ENCODE data around the gene MED12L. TPM values are rescaled to one million over a fixed set of nuclear protein-coding genes. Genes with fewer than 3 reads are reported as not detected.

MED12L gene
- total and polyA plus RNA-seq, 4 experiments from 2014 or later, result 0.35 to 0.78 TPM; not detected in 2

GRCh38 chr3:151213881-151214280, 128.4 kb downstream of the MED12L start:
- no peaks in the 10 kb centered on the region for H3K9me3 Mint-ChIP-seq
- H3K4me1 Mint-ChIP-seq, result peaks cover 17 to 25% (median 22%) of the 10 kb centered on the region in 4 donors
- POLR2A ChIA-PET (ENCODE audit: partially characterized antibody), result interaction anchor here (1.9 kb wide), 1 partner anchor 13 kb away, joined by 5 read pairs; no protein-coding TSS in a partner anchor

DNA sequence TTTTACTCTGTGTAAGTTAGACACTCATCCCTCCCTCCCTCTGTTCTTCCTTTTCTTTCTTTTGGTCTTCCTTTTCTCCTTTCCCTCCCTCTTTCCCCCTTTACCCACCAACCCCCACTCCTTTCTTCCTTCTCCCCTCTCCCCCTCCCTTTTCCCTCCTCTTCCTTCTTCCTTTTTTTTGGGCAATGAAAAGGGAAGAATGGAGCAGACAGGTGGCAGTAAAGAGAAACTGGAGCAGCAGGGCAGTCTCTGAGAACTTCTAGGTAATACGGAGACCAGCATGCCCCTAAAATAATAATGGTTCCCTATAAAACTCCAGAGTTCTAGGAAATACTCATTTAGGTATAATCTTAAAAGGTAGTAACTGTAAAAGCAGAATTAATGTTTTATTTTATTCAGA, 129.0 kb downstream of the MED12L start:
- Mint-ChIP-seq H3K4me3 (no peak overlapping the region), H3K27ac (no peak overlapping the region), H3K4me1 (peaks cover 14 to 19% (median 16%) of the 10 kb centered on the region in 4 donors), H3K27me3 (no peaks in the 10 kb centered on the region), H3K9me3 (no peaks in the 10 kb centered on the region), H3K36me3 (no peaks in the 10 kb centered on the region)
- H3K4me3 ChIP-seq (ENCODE audit: low read length in 2 of 2), result no peak overlapping the region
- H3K9me3 ChIP-seq (ENCODE audit: control insufficient read depth in 1 of 2, low read length in 2 of 2), result no peaks in the 10 kb centered on the region
- POLR2A ChIA-PET (ENCODE audit: partially characterized antibody), result no interaction called here
- H3K27ac ChIP-seq (ENCODE audit: low read depth, low read length), result no peak overlapping the region
- CTCF ChIA-PET (ENCODE audit: partially characterized antibody), result interaction anchor here (1.0 to 5.9 kb wide), 2 partner anchors 14 to 45 kb away, joined by 4 to 74 read pairs; no protein-coding TSS in a partner anchor
- intact Hi-C loops (cut with micrococcal nuclease), result no loop called here
- H3K4me1 ChIP-seq (ENCODE audit: insufficient read depth, low read length), result peaks cover 15% of the 10 kb centered on the region
- no peaks in the 10 kb centered on the region for H3K27me3 ChIP-seq (ENCODE audit: insufficient read depth, low read length)
- no peak for DNase-seq
- H3K36me3 ChIP-seq (ENCODE audit: insufficient read depth, low read length), result no peaks in the 10 kb centered on the region

More at GRCh38 chr3:151213881-151214280, 128.4 kb downstream of the MED12L start:
- Mint-ChIP-seq H3K4me3 (no peak overlapping the region), H3K36me3 (no peaks in the 10 kb centered on the region), H3K27ac (no peak overlapping the region), H3K27me3 (no peaks in the 10 kb centered on the region)
- Histone ChIP-seq H3K9me3 (ENCODE audit: control insufficient read depth in 1 of 2, low read length in 2 of 2) (no peaks in the 10 kb centered on the region), H3K27me3 (ENCODE audit: insufficient read depth, low read length) (no peaks in the 10 kb centered on the region), H3K4me1 (ENCODE audit: insufficient read depth, low read length) (peaks cover 19% of the 10 kb centered on the region), H3K36me3 (ENCODE audit: insufficient read depth, low read length) (no peaks in the 10 kb centered on the region), H3K27ac (ENCODE audit: low read depth, low read length) (no peak overlapping the region), H3K4me3 (ENCODE audit: low read length in 2 of 2) (no peak overlapping the region)
- intact Hi-C loops (cut with micrococcal nuclease), result no loop called here
- DNase-seq, result no peak
- CTCF ChIA-PET (ENCODE audit: partially characterized antibody), result interaction anchor here (1.3 to 5.9 kb wide), 2 partner anchors 11 to 44 kb away, joined by 3 to 74 read pairs; no protein-coding TSS in a partner anchor

DNA sequence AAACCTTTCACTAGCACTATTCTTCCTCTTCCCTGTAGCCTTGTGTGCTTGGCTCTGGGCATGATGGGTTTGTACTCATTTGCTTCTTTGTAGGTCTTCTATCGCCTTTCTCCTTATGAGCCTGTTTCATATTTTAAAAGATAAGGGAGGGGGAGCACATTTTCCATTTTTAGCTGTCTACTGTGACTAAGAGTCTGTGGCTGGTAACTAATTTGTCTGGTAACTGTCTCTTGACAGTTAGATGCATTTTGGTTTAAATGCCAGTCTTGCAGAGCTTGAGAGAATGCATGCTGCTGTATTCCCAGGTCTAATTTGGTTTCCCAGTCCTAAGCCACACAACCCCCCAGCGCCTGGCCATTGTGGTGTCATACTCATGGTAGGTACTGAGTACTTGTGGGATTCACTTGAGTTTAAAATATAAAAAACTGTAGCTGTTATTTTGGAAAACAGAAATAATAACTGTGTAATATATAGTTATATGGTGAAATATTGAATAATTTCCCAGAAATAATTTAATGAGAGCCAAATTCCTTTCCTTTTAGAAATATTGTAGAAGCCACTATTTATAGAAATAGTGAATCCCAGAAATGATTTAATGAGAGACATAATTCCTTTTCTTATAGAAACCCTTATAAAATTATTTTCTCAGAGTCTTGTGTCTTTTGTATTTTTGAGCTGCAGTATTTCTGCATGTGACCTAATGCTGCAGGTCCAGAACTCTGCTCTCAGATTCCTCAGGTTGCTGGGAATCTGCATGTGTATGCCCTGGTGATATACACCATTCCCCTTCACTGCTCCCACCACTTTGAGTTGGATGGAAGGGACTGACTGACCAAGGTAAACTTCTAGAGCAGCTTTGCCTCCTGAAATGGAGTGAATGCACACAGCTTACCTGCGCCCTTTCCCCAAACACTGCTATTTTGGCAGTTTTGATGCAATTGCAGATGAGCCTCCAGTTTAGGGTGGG, 131.5 kb downstream of the MED12L start:
- H3K4me1 Mint-ChIP-seq, result no peaks in the 10 kb centered on the region
- ChIA-PET POLR2A (ENCODE audit: partially characterized antibody) (interaction anchor here (1.3 kb wide), 1 partner anchor 9 kb away, joined by 7 read pairs; no protein-coding TSS in a partner anchor), CTCF (ENCODE audit: partially characterized antibody) (interaction anchor here (1.3 to 3.0 kb wide), 4 partner anchors 9 to 49 kb away, joined by 3 to 23 read pairs (median 8); no protein-coding TSS in a partner anchor)
- Histone ChIP-seq H3K36me3 (ENCODE audit: insufficient read depth, low read length) (no peaks in the 10 kb centered on the region), H3K27me3 (ENCODE audit: insufficient read depth, low read length) (no peaks in the 10 kb centered on the region), H3K9me3 (ENCODE audit: control insufficient read depth in 1 of 2, low read length in 2 of 2) (no peaks in the 10 kb centered on the region), H3K4me1 (ENCODE audit: insufficient read depth, low read length) (no peaks in the 10 kb centered on the region), H3K27ac (ENCODE audit: low read depth, low read length) (no peak overlapping the region), H3K4me3 (ENCODE audit: low read length in 2 of 2) (no peak overlapping the region)
- no peak overlapping the region for H3K4me3 Mint-ChIP-seq
- intact Hi-C loops (cut with micrococcal nuclease), result no loop called here
- no peaks in the 10 kb centered on the region for H3K27me3 Mint-ChIP-seq
- no peak overlapping the region for H3K27ac Mint-ChIP-seq
- H3K9me3 Mint-ChIP-seq, result peaks cover 0 to 10% (median under 1%) of the 10 kb centered on the region in 8 donors
- peaks cover 0 to 11% of the 10 kb centered on the region in 2 donors for H3K36me3 Mint-ChIP-seq
- no peak for DNase-seq

DNA sequence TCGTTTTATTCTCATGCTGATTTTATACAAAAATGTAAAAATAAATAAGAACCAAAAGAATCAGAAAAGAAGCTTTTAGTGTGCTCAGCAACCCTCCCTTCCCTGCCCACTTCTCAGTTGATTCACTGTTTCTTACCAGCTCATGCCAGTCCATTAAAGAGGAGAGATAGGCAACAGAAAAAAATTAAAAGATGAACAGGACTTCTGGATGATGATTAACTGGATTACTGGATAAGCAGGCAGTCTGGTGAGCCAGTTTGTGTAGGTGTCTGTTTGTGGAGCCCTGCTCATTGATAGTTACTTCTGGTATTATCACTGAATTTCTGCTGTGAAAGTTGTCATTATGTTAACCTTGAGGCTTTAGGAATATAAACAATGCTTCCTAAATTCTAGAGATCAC, 132.7 kb downstream of the MED12L start:
- Histone ChIP-seq H3K9me3 (ENCODE audit: control insufficient read depth in 1 of 2, low read length in 2 of 2) (no peaks in the 10 kb centered on the region), H3K36me3 (ENCODE audit: insufficient read depth, low read length) (no peaks in the 10 kb centered on the region), H3K4me3 (ENCODE audit: low read length in 2 of 2) (no peak overlapping the region), H3K4me1 (ENCODE audit: insufficient read depth, low read length) (no peaks in the 10 kb centered on the region), H3K27ac (ENCODE audit: low read depth, low read length) (no peak overlapping the region), H3K27me3 (ENCODE audit: insufficient read depth, low read length) (no peaks in the 10 kb centered on the region)
- Mint-ChIP-seq H3K4me1 (no peaks in the 10 kb centered on the region), H3K27ac (no peak overlapping the region), H3K36me3 (peaks cover 0 to 20% of the 10 kb centered on the region in 2 donors), H3K9me3 (peaks cover 2 to 15% (median 6%) of the 10 kb centered on the region in 8 donors), H3K27me3 (no peaks in the 10 kb centered on the region), H3K4me3 (no peak overlapping the region)
- DNase-seq, result no peak
- POLR2A ChIA-PET (ENCODE audit: partially characterized antibody), result interaction anchor here (1.2 kb wide), 1 partner anchor 9 kb away, joined by 3 read pairs; no protein-coding TSS in a partner anchor
- CTCF ChIA-PET (ENCODE audit: partially characterized antibody), result interaction anchor here (1.2 to 3.0 kb wide), 5 partner anchors 9 to 60 kb away, joined by 3 to 23 read pairs (median 7); partner anchors contain the start of gene P2RY14
- intact Hi-C loops (cut with micrococcal nuclease), result no loop called here

- Mint-ChIP-seq H3K36me3 (peaks cover 0 to 20% of the 10 kb centered on the region in 2 donors), H3K4me1 (no peaks in the 10 kb centered on the region), H3K27me3 (no peaks in the 10 kb centered on the region), H3K4me3 (no peak overlapping the region), H3K27ac (no peak overlapping the region), H3K9me3 (peaks cover 2 to 15% (median 6%) of the 10 kb centered on the region in 8 donors)
- intact Hi-C loops (cut with micrococcal nuclease), result no loop called here
- H3K27me3 ChIP-seq (ENCODE audit: insufficient read depth, low read length), result no peaks in the 10 kb centered on the region
- H3K4me3 ChIP-seq (ENCODE audit: low read length in 2 of 2), result no peak overlapping the region
- ChIA-PET CTCF (ENCODE audit: partially characterized antibody) (interaction anchor here (1.2 to 3.0 kb wide), 4 partner anchors 8 to 57 kb away, joined by 3 to 23 read pairs (median 6); no protein-coding TSS in a partner anchor), POLR2A (ENCODE audit: partially characterized antibody) (interaction anchor here (1.2 to 1.4 kb wide), 2 partner anchors 10 to 18 kb away, joined by 3 read pairs; no protein-coding TSS in a partner anchor)
- H3K27ac ChIP-seq (ENCODE audit: low read depth, low read length), result no peak overlapping the region
- DNase-seq, result no peak
- no peaks in the 10 kb centered on the region for H3K4me1 ChIP-seq (ENCODE audit: insufficient read depth, low read length)
- no peaks in the 10 kb centered on the region for H3K36me3 ChIP-seq (ENCODE audit: insufficient read depth, low read length)
- no peaks in the 10 kb centered on the region for H3K9me3 ChIP-seq (ENCODE audit: control insufficient read depth in 1 of 2, low read length in 2 of 2)
These were observed 133.6 kb downstream of the MED12L start for GRCh38 chr3:151219056-151219455.

- no peaks in the 10 kb centered on the region for H3K9me3 ChIP-seq (ENCODE audit: control insufficient read depth in 1 of 2, low read length in 2 of 2)
These were observed 138.9 kb downstream of the MED12L start for GRCh38 chr3:151224268-151224866.

More at GRCh38 chr3:151224268-151224866, 138.9 kb downstream of the MED12L start:
- Histone ChIP-seq H3K4me3 (ENCODE audit: low read length in 2 of 2) (no peak overlapping the region), H3K36me3 (ENCODE audit: insufficient read depth, low read length) (no peaks in the 10 kb centered on the region), H3K27ac (ENCODE audit: low read depth, low read length) (no peak overlapping the region), H3K4me1 (ENCODE audit: insufficient read depth, low read length) (peaks cover 16% of the 10 kb centered on the region), H3K27me3 (ENCODE audit: insufficient read depth, low read length) (no peaks in the 10 kb centered on the region)
- CTCF ChIA-PET (ENCODE audit: partially characterized antibody), result interaction anchor here (0.6 to 8.4 kb wide), 11 partner anchors 7 to 520 kb away, joined by 3 to 200 read pairs (median 8); partner anchors contain the start of genes ERICH6, GPR171 and P2RY14
- Mint-ChIP-seq H3K27me3 (no peaks in the 10 kb centered on the region), H3K27ac (peak overlapping the region in 6 of 7 donors; percentile 2 to 89 (median 20)), H3K9me3 (peaks cover 2 to 15% (median 6%) of the 10 kb centered on the region in 8 donors), H3K36me3 (peaks cover 0 to 20% of the 10 kb centered on the region in 2 donors), H3K4me1 (peaks cover 17 to 31% (median 24%) of the 10 kb centered on the region in 4 donors), H3K4me3 (peak overlapping the region in 1 of 8 donors; percentile 35)
- intact Hi-C loops (cut with micrococcal nuclease), result no loop called here
- no peak for DNase-seq
- POLR2A ChIA-PET (ENCODE audit: partially characterized antibody), result interaction anchor here (1.2 kb wide), 1 partner anchor 23 kb away, joined by 5 read pairs; no protein-coding TSS in a partner anchor

Measured in CD4-positive, alpha-beta memory T cell (primary cell).